ENCODE results near the gene PARD6G.

PARD6G gene

DNA sequence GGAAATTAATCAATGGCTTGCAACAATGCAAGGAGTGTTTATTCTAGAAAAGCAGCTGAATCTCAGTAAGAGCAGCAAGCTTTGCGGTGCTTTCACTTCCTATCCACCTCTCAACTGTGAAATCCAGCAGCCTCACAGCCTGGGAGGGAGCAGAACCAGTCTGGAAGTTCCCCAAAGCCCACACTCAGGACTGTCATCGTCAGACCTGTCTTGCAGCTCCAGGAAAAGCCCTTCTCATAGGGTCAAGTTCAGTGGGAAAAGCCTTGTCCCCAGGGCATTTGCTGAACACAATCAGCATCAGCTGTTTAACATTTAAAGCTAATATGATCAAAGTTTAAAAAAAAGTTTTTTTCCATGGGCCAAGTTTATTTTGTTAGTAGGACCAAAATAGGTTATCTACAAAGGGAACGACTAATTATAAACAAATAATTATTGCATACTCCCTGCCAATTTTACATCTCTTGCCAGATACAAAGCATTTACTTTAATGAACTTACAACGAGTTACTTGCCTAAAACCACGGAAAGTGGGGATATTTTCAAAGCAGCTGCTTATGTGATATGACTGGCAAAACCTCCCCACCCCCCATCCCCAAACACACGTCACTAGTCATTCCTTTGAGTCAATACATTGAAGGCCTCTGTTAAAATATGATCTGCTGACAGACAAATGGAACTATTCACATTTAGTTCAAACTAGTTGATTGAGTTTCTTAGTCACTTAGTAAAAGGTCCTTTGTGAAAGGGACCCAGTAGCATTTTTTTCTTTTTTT, 36.8 kb downstream of the PARD6G start:
- no peak for DNase-seq

DNA sequence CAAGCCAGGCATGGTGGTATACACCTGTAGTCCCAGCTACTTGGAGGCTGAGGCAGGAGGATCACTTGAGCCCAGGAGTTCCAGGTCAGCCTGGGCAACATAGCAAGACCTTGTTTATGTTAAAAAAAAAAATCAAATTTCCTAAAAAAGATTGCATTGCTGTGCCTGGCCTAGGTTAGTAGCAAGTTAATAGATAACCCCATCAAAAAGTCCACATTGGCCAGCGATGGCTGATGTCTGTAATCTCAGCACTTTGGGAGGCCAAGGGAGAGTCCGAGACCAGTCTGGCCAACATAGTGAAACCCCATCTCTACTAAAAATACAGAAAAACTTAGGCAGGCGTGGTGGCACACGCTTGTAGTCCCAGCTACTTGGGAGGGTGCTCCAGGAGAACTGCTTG, 38.7 kb downstream of the PARD6G start:
- DNase-seq = no peak

DNA sequence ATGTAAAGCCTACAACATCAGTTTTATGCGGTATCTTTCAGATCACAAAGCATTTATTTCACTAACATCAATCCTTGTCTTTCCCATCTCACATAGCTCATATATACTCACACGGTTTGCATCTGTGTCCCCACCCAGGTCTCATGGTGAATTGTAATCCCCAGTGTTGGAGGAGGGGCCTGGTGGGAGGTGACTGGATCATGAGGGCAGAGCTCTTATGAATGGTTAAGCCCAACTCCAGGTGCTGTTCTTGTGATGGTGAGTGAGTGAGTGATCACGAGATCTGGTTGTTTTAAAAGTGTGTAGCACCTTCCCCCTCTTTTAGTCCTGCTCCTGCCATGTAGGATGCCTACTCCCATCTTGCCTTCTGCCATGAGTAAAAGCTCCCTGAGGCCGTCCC, 42.0 kb downstream of the PARD6G start:
- no peak for DNase-seq

DNA sequence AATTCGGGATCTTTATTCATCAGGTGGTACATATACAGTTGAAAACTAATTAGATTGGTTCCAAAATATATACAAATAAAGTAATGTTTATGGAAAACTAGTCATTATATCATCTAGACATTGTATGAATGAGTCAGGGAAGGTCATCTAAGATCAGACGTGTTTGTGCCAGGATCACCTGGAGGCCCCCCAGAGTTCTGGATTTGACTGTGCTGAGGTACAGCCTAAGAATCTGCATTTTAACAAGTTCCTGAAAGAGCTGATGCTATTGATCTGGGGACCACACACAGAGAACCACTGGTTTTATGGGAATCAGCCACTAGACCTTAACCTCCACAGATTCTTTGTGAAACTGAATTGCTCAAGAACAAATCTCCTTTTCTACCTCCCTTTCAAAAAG, 43.2 kb downstream of the PARD6G start:
- DNase-seq = no peak

DNA sequence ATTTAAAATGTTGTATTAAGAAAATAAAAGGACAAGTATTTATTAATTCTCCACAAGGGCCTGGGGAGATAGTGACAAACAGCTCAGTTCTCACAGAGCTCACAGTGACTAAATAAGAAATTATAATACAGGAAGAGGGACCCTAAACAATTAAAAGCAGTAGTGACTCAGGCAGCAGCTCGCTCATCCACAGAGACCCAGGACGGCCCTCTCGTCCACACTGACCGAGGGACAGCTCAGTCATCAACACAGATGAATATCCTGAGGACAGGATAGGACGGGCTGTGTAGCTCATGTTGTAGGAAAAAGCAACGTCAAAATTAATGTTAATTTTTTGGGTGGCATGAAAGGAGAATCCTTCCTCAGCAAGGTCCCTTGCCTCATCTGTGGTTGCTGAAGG, 44.1 kb downstream of the PARD6G start:
- DNase-seq = no peak

DNA sequence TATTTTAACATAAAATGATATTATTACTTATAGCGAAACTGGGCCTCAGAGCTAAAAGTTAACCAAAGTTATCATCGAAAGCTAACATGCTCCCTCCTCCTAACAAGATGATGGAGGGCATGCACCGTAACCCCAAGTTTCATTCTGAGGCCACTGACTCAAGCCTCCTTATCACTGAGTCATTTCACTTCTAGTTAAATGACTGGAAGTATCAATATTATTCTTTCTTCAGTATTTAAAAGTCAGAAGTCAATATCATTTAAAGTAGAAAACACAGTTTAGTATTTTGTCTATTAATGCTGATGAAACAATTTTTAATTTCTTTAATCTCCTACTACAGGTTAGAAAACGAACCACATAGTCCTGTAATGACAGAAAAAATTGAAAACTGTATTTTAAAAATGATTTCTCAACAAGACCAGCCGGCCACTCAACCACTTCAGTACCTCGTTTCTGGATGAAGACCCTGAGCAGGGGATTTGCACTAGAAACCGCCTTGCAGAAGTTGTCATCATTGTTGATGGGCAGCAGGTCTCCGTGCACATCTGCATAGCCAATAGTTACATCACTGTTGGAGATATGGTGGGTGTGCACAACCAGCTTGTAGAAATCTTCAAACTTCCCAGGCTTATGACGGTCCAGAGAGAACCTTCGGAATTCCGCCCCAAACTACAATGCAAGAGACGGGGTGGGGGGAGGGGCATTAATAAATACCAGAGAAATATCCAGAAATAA, 44.9 kb downstream of the PARD6G start:
- DNase-seq = no peak

DNA sequence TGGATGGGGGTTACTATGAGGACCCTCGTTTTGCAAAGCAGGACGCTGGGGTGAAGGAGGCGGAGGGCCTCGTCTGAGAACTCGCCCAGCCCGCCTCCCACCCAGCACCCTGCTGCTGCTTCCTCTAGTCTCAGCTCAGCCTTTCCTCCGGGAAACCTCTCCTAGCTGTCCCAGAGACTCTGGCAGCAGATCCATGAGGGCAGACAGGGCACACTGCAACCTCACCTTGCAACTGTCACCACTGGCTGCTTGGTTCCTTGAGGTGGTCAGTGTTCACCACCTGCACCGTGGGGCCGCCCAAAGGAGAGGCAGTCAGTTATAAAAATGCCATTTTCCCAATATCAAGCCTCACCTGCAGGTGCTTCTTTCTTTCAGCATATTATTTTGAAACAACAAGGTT, 45.6 kb downstream of the PARD6G start:
- no peak for DNase-seq

DNA sequence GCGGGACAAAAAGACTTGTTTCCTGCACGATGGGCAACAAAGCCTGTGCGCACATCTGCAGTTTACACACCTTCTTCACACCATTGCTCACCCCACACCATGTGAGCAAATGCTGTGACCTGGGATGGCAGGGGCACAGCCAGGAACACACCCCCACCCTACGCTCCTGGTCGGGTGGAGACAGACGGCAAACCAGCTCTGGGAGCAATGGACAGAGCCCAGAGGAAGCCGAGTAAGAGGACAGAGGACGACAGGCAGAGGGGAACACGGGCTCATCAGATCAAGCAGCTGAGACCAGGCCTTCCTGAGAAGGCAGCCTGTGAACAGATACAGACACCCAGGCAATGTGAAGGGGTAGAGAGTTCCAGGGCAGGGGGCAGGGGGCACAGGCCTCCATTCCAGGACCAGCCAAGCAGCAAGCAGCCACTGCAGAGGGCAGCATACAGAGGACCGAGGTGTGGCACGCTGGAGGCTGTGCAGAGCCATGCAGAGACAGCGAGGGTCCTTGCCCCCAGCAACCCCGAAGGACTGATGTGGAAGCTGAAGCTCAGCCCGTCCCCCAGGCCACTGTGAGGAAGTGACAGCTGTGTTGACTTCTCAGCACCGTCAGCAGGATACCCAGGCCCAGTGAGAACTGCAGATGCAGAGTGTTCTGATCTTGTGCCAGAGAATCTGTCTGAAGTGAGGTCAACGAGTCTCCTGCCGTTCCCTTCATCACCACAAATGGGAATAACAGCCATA, 46.2 kb downstream of the PARD6G start:
- no peak for DNase-seq

DNA sequence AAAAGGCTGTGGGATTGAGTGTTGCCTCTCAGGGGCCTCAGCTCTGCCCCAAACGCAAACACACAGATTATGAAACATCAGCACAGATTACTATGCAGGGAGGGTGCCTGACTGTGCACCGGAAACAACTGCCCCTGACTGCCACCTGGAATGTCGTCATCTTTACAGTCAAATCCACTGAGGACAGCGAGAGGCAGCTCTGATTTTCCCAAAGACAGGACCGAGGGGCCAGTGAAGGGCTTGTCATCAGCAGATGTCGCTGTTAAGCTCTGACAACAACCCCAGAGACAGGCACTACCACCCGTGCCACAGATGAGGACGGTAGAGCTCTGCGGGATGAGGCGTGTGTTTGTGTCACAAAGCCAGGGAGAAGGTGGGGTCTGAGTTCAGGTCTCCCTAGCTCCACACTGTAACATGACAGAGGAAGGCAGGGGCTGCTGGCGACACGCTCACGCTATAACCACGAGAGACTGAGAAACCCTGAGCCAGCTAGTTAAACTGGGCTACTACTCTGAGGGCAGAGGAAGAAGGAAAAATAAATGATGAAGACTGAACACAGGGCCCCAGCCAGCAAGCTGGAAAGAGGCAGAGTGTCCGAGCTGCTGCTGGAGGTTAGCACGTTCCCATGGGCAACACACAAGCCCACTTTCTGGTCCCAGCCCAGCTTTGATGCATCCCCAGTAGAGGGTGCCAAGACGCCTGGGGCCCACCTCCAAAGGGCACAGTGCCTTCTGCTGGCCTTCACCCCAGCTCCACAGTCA, 47.0 kb downstream of the PARD6G start:
- DNase-seq = no peak

DNA sequence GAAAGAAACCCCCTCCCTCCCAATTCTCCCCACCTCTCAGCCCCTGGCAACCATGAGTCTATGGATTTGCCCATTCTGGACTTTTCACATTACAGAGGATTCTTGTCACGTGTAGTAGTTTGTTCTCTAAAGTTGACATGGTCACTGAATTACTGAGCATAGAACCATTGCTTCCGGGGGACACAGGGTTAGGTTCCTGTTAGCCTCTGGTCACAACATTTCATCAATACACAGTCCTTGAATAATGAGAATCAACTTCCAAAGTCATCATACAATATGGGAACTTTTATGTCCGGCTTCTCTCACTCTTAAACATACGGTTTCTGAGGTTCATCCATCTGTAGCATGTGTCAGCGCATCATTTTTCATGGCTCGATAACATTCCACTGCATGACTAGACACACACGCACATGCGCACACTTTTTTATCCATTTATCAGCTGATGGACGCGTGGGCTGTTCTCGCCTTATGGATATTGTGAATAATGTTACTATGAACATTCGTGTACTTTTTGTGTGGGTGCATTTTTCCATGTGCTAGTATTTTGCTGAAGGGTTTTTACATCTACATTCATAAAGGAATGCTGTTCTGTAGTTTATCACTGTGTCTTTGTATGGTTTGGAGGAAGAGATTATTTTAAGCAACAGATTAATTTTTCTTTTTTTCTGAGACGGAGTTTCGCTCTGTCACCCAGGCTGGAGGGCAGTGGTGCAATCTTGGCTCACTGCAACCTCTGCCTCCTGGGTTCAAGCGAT, 48.1 kb downstream of the PARD6G start:
- DNase-seq = no peak

DNA sequence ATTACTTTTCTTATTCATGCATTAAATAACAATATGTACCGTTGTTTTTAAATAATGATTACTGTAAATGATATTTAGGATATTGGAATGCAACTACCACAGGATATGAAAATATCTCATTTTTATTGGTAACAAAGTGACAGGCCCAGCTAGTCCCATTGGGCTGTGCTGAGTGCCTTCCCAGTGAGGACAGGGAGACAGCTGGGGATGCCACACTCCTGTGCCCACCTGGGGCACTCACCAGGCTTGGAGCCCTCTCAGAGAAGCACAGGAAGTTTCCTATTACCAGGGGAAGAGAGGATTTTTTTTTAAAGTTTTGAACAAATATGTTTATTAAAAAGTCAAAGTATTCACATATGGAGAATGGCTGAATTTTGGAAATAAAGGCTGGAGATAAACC, 48.9 kb downstream of the PARD6G start:
- DNase-seq = no peak

DNA sequence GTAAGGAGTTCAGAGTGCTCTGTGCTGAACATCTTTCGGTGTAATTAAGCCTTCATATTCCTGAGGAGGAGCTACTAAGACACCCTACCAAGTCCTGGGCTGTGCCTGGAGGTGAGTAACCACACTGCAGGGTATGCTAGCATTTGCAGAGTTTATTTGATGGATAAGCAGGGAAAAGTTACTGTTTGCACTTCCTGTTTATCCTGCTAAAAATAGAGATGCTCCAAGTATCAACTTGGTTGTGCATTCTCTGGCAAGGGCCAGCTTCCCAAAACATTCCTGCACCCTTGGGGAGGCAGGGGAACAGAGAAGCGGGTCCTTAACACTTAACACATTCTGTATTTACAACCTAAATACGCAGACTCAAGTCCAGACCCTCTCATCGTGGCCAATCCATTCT, 49.8 kb downstream of the PARD6G start:
- no peak for DNase-seq

DNA sequence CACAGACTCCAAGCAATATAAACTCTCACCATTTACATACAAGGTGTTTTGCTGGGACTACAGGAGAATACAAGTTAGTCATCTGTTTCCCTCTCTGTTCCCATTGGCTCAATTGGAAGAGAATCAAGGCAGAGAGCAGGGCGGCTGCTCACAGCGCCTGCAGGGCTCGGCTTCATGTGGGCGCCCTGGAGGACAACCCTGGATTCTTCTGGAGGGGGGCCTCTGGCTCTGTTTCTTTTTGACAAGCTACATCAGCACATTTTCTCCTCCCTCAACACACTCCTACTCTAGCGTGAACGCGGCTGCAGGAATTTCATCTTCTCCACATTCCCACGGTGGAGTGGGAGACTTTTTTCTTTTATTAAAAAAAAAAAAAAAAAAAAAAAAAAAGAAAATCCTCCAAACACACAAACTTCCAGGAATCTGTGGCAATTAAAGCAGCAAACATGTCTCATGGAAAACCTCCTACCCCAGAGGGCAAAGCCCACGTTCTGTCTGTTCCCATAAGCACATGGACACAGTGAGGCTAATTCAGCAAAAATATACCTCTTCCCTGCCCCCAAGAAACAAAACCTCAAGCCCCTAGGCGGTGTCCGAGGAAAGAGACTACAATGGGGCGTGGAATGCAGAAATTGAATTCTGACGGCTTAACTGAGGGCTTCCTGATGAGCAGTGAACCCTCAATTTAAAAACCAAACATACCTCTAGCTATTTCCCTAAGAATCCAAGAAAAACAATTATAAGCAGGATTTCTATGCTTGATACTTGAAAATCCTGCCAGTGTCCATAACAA, 50.6 kb downstream of the PARD6G start:
- DNase-seq = no peak

DNA sequence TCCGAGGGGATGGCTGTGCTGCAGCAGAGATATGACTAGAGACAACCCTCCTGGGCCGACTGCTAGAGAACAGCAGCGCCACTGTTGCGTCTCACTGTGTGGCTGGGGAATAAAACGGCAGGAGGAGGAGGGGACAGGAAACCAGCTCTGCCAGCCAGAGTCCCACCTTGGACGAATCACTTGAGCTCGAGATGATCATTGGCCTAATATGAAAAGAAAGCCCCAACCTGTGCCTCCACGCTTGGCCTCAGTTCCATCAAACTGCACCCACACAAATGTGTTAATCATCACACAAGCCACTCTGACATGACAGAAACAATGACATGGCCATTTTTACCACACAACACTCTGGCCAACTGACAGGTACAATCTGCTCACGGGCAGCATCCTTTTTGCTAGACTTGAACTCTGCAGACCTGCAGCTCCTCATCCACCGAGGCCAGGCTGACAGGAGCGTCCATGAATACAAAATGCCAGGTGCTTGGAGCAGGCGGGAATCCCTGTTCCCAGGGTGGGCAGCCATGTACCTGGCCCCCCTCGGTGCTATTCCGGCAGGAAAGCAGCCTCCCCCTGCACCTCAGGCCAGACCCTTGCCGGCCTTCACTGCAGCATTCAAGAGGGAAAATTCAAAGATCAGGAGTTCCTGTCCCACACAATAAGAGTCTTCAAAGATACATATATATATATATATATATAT, 52.3 kb downstream of the PARD6G start:
- no peak for DNase-seq

DNA sequence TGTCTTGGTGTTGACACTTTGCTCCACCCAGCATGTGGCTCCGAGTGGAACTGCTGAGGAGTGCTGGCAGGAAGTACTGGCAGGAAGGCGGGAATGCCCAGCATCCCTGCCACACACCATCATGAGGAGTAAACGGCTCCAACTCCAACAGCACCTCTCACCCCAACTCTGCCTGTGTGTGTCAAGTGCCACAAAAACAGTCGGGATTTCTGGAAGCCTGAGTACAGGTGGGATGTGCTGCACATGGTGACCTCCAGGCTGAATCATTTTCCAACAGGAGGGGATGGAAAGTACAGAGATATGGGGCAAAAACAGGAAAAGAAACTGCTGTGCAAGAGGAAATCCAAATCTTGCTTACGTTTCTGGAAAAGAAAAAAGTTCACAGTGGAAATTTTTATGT, 53.6 kb downstream of the PARD6G start:
- no peak for DNase-seq

DNA sequence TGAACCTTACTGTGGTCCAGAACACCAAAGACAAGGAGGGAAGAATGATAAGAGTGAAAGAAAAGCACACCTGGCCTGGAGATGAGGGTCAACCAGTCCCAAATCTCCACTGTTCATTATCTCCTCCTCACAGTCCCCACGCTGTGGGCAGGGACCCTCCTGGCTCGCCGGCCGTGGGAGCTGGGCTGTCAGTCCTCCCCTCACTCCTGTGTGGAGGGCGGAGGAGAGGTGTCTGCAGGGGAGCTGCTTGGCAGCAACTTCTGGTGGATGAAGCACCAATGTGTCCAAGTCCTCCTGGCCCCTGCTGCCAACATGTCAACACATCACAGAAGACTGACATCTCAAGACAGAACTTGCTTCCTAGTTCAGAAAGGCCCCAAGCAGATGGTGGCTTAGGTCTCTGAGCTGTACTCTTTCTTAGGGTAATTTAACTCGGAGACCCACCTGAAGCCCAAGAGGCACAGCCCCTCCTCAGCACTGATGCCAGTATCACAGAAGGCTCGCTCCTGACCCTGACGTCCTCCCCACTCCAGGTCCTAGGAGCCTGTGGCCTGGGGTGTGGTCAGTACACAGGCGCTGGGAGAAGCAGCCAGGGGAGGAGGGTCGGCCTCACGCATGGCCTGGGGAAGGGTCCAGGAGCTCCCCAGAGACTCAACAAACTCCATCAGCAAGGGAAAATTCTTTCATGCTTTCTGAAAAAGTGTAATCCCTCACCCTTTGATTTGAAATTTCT, 54.5 kb downstream of the PARD6G start:
- no peak for DNase-seq

DNA sequence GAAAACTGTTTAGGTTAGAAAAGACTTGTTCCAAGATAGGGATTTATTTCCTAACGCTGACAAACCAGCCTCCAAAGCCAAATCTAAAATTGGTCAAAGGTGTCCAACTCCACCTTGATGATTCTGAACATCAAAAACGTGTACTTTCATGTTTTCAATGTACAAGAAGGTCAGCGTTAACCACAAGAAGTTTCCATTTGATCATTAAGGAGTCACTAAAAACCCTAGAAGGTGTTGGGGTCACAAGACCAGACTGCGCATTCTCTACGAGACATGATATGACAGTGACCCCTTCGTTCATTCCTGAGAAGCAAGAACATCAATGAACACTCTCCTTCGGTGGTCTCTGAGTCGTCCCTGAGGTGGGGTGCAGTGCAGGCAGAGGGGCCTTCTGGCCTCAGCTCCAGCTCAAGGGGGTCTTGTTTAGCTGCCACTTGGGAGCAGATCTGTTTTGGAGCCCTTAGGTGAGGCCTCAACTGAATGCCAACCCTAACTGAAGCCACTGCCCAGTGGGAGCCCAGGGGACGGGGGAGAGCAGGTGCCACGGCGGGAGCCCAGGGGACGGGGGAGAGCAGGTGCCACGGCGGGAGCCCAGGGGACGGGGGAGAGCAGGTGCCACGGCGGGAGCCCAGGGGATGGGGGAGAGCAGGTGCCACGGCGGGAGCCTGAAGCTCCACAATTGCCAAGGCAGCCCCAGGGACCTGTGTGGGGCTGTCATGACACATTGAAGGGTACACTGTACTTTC, 55.2 kb downstream of the PARD6G start:
- DNase-seq = no peak

DNA sequence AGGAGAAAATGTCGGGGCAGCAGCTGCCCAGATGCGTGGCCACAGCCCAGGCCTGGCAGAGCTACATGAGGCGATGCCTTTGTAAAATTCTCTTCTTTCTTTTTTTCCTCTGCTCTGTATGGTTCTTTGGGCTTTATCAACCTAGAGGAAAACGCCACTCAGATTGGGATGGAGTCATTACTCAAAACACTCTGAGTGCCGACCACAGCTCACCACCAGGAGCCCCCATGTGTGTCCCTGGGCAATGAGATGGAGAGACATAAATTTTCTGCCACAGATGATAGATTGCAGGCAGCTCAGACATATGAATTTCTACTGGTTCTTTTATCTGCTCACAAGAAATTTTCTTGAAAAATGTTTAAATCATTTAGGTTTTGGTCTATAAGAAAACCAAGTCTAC, 56.0 kb downstream of the PARD6G start:
- no peak for DNase-seq

DNA sequence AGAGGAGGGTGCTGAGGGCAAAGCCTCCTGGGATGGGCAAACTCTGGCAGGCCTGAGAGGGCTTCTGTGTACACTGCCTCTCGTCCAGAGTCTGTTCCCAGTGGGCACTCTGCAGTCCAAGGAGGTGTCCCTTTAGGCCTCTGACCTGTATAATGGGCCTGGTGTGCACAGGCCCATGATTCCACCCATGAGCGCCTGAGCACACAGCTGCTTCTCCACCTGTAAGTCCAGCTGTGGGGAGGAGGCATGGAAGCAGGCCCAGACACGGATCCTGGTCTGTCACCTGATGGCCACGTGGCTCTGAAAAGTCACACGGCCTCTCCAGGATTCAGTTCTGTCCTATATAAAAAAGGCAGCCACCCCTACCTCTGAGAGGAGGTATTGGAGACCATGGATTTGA, 57.0 kb downstream of the PARD6G start:
- DNase-seq = no peak

DNA sequence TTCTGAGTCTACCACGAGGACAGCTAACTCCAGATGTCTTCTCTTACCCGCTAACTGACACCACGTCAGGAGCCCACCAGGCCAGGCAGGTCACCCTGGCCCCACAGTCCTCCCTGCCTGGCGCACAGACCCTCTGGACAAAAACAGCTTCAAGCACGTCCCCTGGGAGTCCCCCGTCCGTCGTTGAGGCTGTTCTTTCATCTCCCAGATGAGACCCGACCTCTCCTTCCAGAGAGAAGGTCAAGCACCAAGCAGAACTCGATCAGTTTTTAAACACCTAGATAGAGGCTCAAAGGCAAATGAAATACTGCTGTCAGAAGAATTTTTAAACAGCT, 57.8 kb downstream of the PARD6G start:
- DNase-seq = no peak

Data from activated gamma-delta T cell (primary cell).